Ecto neural progenitor cell (in vitro differentiated cells): ENCODE results near the gene RABGAP1L.
"Not testable (repeated sequence)": the region's sequence is repeated elsewhere in the genome, so short reads cannot be mapped to it uniquely, and the experiment has no call there.

Experiments
- DNase-seq: peaks from one replicate; pipeline ENCODE4 v3.0.0-alpha.2; 2018; ENCODE audit warnings: low spot score

The RABGAP1L gene

DNA sequence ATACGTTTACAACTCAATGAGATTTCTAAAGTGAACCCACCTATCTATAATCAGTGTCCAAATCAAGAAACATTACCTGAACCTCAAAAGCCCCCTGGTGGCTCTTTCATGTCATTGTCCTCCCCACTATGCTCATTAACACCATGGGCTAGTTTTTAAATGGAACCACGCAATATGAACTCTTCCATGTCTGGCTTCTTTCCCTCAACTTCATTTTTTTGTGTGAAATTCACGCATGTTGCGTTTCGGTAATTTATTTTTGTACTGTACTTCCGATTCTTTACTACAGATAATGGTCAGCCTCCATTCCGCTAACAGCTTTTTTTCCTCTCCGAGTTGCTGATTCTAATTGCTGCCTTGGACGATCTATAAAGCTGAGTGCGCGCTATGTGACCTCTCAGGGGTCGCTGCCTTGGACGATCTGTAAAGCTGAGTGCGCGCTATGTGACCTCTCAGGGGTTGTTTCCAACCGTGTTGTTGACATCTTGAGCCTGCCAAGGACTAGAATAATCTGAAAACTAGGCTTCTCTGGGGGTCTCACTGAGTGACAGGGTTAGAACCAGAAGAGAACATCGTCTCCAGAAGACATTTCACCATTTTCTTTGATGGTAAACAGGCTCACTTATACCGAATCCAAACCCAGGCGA, 839.4 kb downstream of the RABGAP1L start:
- peak; percentile 49 for DNase-seq

DNA sequence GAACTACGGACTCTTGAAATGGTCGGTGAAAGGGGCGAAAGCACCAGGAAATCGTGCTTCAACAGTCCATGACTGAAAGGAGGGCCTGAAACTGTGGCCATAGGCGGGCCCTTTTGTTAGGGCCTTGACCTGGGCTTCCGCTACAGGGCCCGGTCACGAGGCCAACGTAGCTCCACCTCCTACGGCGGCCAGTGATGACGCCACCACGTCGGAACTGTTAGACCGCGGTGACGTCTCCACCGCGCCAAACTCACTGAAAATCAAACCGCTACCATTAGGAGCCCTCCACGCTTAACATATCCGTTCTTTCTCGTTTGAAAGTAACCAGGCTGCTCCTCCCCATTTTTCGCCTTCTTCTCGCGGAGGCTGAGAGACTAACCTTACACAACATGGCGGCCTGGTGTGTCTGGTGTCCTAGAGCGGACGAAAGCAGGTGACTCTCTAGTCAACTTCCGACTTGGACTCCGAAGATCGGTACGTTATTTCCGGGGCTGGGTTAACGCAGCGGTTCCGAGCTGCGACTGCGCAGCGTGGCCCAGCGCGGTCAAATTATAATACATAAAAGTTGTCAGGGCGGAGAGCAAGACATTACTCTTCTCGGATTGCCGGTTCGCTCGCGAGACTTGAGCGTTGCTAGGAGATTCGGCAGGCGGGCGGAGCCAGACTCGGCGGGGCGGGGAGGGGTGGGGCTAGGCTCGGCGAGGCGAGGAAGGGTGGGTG, 840.1 kb downstream of the RABGAP1L start:
- peak; percentile 98 for DNase-seq

DNA sequence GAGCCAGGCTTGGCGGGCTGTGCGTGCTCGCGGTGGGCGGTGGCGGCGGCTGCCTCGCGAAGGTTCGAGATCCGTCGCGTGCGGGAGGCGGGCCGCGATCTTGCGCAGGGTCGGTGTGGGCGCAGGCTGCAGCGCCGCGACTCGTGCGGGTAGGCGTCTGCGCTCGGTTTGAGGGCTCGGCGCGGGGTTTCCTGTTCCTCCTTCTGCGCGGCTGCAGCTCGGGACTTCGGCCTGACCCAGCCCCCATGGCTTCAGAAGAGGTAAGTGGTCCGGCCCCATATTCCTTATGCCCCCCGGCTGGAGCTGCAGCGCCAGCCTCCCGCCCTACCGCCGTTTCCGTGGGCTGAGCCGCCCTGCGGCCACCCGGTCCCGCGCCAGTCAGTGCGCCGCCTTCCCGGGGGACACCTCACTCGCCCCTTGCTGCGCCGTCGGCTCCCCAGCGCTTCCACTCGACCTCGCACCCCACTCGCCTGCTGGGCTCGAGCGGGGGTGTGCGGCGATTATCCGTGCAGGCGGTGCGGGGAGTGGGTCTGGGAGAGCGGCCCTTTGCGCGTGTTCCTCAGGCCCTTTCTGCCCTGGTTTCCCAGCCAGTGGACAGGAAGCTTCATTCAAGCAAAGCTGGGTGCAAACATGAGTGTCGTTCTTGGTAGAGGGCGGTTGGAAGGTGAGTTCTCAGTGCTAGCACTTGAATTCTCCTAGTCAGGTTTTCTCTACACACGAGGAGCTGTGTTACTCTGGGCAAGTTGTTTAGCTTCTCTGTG, 840.8 kb downstream of the RABGAP1L start, which contains the start of gene CACYBP:
CACYBP (plus strand) TSS at position 12 of the 761 bp plus-strand sequence; CDS start at position 246, 234 bp downstream.
- DNase-seq, result no peak

DNA sequence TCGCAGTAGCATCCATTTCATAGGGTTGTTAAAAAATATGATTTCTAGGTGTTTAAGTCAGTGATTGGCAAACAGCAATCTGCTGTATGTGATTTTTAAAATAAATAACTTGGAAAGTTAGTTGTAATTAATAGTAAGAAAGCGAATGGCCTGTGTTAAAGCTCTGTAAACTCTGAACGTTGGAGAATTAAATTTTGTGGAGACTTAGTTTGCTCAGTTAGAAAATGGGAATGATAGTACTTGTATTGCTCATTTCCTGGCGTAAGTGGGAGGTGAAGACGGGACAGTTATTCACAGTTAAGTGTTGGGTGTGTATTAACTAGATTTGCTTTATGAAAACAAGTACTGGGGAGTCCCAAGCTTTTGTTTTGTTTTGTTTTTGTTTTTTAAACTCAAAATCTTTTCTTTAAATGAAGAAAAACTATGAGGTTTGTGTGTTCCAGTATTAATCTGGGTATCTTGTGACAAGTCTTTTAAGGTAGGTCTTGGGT, 841.4 kb downstream of the RABGAP1L start:
- DNase-seq, result no peak

DNA sequence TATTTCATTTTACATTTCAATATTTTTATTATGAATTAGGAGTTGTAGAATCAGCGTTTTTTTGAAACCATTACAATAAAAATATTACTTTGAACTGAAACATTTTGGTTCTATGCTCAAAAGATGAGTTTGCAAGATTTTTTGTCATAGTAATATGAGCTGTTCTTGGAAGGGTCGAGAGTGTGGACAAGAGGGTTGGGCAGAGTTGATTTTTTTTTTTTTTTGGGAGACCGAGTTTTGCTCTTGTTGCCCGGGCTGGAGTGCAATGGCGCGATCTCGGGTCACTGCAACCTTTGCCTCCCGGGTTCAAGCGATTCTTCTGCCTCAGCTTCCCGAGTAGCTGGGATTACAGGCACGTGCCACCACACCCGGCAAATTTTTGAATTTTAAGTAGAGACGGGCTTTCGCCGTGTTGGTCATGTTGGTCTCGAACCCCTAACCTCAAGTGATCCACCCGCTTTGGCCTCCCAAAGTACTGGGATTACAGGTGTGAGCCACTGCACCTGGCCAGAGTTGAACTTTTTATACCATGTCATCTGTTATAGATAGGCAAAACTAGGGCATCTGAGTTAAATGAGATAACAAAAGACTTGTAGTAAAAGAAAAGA, 843.7 kb downstream of the RABGAP1L start:
- DNase-seq, result no peak

DNA sequence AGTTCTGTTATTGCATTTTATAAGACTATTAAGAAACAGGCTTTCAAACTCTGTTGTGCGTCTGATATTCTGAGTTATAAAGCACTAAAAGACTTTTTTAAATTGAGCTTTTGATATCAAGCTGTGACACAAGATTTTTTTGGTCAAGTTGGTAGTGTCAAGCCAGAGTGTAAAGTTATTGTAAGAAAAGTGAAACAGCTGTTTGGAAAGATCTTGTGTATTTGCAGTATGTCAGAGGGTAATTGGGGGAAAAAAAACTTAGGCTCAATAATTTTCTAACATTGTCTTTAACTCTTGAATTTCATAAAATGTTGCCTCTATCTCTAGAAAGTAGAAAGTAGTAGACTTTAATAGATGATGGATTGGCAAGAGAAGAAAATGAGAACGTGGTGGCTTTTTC, 844.2 kb downstream of the RABGAP1L start:
- no peak for DNase-seq

DNA sequence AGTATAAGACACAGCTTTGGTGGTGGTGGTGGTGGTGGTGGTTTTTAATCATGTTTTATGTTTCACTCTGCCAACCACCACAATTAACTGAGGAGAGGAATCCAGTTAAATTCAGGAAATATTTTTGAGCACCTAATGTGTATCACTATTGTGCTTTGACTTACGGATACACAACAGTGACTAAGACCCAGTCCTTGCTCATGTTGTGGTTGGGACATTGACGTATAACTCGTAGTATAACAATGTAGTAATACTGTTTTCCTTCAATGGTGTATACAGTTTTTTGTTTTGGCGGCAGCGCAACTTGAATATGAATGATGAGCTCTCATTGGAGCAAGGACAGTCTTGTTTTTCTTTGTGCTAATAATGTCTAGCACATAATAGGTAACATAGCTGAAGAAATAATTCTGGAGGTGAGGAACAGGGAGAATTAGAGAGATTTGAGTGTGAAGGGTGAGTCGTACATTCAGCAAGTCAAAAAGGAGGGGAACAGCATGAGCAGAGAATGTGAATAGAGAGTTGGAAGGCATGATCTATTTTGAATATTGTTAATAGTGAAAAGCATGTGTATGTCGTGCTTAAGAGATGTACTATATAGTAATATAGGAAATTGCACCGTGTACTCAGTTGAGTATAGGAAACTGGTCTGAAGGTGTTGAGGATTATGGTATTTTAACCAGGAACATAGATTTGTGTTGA, 845.9 kb downstream of the RABGAP1L start:
- DNase-seq, result no peak

DNA sequence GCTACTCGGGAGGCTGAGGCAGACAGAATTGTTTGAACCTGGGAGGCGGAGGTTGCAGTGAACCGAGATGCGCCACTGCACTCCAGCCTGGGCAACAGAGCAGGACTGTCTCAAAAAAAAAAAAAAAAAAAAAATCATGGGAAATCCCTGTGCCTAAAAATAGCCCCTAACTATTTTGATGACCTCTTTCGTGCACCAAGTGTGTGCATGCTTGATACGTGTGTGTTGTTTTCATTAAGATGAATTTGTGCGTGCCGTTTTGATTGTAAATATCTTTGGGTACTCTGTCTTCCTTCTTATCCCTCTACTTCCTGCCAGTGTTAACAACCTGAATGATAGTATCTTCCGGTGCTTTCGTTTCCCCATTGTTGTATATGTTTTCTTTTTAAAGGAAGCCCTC, 850.2 kb downstream of the RABGAP1L start:
- no peak for DNase-seq

DNA sequence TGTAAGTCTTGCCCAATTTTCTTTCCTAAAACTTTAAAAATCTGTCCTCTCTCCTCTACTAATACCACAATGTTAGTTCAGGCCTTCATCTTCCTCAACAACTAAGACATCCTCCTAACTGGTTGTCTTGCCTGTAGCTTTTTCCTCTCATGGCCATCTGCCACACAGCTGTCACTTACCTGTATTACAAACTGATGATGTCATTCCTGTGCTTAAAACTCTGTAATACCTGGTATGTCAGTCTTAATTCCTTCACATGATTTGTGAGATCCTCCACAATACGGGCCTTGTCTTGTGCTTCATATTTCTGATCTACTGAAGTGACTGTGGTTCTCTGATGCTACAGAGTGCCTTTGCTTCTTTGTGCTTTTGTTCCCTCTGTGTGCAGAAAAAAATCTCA, 854.1 kb downstream of the RABGAP1L start:
- no peak for DNase-seq

DNA sequence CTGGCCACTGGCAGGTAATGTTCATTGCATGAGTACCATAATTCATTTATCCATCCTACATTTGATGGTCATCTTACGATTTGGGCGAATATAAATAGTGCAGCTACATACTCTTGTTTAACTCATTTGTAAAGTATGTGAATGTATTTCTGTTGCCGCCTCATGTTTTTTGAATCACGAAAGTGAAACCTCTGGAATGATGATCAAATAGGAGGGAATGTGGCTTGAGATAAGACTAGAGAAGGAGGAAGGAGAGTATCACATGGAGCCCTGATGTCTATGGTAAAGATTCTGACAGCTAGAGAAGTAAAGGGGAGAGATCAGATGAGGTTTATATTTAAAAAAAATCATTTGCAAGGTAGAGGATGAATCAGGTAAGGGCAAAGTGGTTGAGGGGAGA, 855.9 kb downstream of the RABGAP1L start:
- no peak for DNase-seq

DNA sequence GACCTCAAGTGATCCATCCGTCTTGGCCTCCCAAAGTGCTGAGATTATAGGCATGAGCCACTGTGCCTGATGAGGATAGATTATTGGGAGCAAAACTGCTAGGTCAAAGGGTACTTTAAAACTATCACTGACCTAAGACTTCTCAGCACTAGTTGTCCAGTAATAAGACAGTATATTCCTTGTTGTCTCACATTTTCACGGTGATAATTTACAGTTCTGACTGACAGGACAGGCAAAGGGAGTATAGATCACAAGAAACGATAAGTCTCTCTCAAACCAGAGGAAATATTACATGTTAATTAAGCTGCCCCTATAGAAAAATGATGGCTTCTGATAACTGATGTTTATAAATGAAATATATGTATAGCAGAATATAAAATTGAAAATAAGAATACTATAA, 860.2 kb downstream of the RABGAP1L start:
- DNase-seq, result no peak

DNA sequence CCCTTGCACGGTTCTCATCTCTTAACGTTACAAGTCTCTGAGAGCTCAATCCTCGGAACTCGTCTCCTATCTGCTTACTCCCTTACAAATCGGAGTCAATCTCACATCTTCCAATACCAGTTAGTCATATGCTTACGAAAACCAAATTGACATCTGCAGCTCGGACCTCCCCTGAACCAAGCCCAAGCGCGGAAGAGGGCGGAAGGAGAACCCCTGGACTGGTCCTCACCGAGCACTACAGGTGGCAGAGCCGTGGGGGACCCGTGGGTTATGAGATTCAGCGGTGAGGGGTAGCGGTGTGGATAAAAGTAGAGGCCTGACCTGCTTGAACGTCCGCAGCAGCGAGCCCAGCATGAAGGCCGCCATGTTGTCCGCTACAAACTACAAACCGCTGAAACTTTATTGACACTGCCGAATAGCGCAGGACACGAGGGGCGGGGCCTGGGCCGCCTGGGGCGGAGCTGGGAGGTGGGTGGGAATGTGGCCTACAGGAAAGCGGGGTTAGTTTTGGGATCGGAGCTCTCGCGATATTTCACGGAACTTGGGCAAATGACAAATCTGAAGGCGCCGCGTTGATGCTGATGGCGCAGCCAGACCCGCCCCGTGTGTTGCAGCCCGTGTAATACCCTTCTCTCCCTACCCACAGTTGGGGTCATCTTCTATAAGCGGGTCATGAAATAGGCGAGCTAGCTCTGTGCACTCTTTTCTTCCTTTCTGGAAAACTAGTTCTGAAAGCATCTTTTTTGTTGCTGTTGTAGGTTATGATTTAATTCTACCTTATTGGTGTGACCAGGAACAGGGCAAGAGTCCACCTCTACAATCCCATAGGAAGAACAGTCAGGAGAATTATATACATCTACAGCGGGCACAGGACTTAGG, 864.0 kb downstream of the RABGAP1L start, which contains the start of gene MRPS14:
MRPS14 (minus strand) TSS at position 383 of the 879 bp plus-strand sequence; CDS start at position 366, 17 bp downstream.
- DNase-seq, result peak; percentile 98

DNA sequence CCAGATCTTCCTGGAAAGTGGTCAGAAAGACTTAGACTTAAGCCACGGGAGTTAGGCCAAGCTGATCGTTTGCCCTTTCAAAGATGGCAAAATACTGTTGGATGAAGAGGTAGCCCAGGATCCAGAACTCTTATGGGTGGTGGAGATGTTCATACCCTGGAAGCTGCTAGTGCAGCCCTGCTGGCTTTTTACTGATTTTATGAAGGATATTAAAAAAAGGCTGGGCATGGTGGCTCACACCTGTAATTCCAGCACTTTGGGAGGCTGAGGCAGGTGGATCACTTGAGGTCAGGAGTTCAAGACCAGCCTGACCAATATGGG, 864.6 kb downstream of the RABGAP1L start:
- DNase-seq, result not testable (repeated sequence)

DNA sequence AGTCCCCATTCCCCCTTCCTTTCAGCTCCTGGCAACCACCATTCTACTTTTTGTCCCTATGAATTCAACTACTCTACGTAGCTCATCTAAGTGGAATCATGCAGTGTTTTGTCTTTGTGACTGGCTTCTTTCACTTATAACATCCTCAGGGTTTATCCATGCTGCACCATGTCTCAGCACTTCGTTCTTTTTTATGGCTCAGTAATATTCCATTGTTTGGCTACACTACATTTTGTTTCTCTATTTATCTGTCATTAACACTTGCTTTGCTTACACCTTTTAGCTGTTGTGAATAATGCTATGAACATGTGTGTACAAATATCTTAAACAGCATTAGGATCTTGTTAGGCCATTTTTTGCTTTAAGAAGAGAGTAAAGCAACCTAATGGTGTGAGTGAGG, 865.5 kb downstream of the RABGAP1L start:
- DNase-seq, result no peak

DNA sequence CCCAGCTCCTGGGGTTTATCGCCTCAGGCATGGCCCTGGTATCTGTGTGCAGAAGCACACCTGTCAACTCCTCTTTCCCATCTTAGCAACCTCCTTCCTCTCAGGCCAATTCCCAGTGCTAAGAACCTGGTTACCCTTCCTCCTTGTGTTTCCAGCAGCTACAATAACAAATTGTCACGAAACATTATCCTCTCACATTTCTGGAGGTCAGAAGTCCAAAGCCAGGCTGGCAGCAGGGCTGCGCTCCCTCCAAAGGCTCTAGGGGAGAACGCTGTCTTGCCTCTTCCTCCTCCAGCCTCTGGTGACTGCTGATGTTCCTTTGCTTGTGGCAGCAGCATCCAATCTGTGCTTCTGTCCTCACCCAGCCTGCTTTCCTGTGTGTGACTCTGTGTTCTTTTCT, 874.6 kb downstream of the RABGAP1L start:
- DNase-seq, result no peak

DNA sequence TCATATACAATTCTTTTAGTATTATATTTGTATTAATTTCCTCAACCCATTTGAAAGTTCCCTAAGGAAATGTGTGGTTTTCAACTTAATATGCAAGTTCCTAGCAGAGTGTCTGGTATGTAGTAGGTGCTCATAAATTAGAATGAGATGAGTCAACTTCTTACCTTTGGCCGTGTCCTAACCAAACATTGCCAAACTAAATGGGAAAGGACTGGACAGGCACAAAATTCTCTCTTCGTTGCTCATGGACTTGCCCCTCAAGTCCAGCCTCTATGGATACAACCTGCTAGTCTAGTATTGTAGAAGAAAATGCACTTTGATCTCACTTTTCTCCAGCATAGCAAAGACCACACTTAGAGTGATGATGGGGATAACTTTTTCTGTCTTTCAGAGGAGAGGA, 875.5 kb downstream of the RABGAP1L start:
- no peak for DNase-seq

DNA sequence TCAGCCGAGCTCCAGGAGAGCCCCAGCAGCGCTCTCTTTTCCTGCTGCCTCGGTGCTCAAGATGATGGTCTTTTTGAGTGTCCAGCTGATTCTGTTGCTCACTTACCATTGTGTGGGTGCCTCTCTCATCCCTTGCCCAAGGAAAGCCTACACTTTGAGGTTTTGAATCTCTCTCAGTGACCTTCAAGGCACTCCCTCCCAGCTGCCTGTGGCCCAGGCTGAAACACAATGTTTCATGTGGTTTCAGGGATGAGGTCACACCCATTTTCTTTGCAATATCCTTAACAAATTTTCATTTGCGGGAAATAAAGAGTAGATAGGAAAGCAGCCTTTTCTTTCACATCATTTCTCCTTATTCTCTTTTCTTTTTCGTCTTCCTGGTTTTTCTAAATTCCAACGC, 876.5 kb downstream of the RABGAP1L start:
- no peak for DNase-seq

DNA sequence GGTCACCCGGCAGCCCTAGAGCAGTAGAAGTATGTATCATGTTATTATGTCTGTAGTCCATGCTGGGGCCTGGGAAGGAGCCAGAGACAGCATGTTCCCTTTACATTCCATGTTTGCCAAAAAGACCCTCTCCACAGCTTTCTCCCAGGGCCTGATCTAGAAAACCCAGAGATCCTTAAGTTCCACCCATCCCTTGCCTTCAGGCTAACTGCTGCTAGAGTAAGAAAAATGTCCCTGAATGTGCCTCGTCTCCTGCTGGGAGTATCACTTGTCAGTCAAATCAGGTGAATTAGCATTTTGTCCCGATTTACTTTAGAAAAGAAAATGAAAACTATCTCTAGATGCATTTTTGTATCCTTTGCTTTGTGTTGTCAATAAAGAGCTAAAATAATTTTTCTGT, 877.2 kb downstream of the RABGAP1L start:
- no peak for DNase-seq

DNA sequence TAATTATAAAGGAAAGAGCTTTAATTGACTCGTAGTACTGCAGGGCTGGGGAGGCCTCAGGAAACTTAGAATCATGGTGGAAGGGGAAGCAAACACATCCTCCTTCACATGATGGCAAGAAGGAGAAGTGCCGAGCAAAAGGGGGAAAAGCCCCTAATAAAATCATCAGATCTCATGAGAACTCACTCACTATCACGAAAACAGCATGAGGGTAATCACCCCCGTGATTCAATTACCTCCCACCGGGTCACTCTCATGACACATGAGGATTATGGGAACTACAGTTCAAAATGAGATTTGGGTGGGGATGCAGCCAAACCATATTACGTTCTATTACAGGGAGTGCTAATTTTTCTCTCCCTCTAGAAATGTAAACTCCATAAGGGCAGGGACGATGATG, 878.1 kb downstream of the RABGAP1L start:
- no peak for DNase-seq

DNA sequence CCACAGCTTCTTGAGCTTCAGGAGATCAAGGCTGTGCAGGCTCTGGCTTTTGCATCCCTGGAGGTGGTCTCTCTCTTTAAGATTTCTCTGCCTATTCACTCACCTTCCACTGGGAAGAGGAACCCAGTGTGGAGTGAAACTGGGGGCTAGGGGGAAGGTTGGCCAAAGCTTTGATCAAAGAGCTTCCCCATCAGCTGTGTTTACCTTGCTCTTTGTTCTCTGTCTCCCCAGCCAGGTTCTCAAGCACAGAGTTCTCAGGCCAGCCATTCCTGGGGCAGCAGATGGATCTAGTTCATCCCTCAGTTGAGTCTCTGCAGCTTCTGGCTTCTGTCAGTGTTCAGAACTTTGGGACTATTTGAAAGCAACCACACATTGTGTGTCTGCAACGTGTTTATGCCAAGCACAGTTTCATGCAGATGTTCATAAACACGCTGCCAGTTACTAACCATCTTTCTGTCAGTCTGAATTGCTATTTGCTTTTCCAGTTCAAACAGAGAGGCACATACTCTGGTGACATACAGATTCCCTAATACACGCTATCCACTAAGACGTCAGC, 881.1 kb downstream of the RABGAP1L start:
- no peak for DNase-seq
